Activated T-cell treated with anti-CD3 and anti-CD28 coated beads, Interleukin-2, amount 50 U/mL, for 4 hours (primary cell): ENCODE data around the gene TRPT1. TPM values are rescaled to one million over a fixed set of nuclear protein-coding genes. Genes with fewer than 3 reads are reported as not detected.

Experiments used
- ATAC-seq, 2 donors: fragments of 200-7000 bp; cut with Tn5 transposase; one replicate each; pipeline ENCODE4 v1.10.0; 2021
- DNase-seq: peaks from one replicate; pipeline ENCODE4 v3.0.0-alpha.2; 2020
- H3K27me3 Mint-ChIP-seq: one replicate; pipeline ENCODE4 v1.8.0; 2021; ENCODE audit warnings: low read depth, mixed read lengths
- H3K36me3 Mint-ChIP-seq: one replicate; pipeline ENCODE4 v1.8.0; 2022; ENCODE audit warnings: mixed read lengths; ENCODE audit not compliant: insufficient read depth
- H3K4me1 Mint-ChIP-seq: one replicate; pipeline ENCODE4 v1.8.0; 2021; ENCODE audit warnings: low read depth, mixed read lengths
- H3K4me3 Mint-ChIP-seq: one replicate; pipeline ENCODE4 v1.8.0; 2021; ENCODE audit warnings: mild to moderate bottlenecking, moderate library complexity, mixed read lengths
- H3K9me3 Mint-ChIP-seq: one replicate; pipeline ENCODE4 v1.8.0; 2021; ENCODE audit warnings: mixed read lengths
- total RNA-seq, 3 donors: library from RNA; stranded (reverse); gene quantifications; one replicate each; pipeline ENCODE4 v1.2.1, GENCODE V29; 2021

The TRPT1 gene
- total RNA-seq, 3 donors from 2014 or later, result 24.3 to 31.0 (median 28.6) TPM

DNA sequence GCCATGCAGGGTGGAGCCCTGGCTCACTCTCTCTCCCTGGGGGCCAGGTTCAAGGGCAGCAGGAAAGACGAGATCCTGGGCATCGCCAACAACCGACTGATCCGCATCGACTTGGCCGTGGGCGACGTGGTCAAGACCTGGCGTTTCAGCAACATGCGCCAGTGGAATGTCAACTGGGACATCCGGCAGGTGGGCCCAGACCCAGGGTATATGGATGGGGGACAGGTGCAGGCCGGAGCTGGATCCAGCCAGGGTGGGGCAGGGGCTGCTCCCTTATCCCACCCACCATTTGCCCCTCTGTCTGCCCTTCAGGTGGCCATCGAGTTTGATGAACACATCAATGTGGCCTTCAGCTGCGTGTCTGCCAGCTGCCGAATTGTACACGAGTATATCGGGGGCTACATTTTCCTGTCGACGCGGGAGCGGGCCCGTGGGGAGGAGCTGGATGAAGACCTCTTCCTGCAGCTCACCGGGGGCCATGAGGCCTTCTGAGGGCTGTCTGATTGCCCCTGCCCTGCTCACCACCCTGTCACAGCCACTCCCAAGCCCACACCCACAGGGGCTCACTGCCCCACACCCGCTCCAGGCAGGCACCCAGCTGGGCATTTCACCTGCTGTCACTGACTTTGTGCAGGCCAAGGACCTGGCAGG is 2.9 kb downstream of the TRPT1 start:
- H3K27me3 Mint-ChIP-seq, result no peaks in the 10 kb centered on the region
- no peak for ATAC-seq
- no peaks in the 10 kb centered on the region for H3K9me3 Mint-ChIP-seq
- H3K4me1 Mint-ChIP-seq, result peaks cover 21% of the 10 kb centered on the region
- no peak for DNase-seq
- peaks cover 5% of the 10 kb centered on the region for H3K36me3 Mint-ChIP-seq
- H3K4me3 Mint-ChIP-seq, result no peak overlapping the region

DNA sequence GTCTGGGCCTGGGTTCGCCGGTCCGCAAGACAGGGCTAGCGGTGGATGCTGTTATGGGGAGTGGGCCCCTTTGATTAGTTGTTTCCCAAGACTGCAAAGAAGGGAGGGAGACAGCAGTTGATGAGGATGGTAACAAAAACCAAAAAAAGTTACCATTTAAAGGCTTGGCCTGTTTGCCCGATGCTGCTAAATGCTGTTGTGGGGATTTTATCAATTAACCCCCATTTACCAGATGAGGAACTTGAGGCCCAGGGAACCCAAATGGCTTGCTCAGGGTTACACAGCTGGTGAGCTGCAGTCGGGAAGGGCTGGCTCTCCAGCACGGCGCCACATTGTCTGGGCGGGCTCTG is 3.4 kb downstream of the TRPT1 start:
- Mint-ChIP-seq H3K9me3 (no peaks in the 10 kb centered on the region), H3K36me3 (peaks cover 5% of the 10 kb centered on the region), H3K4me1 (peaks cover 19% of the 10 kb centered on the region), H3K27me3 (no peaks in the 10 kb centered on the region), H3K4me3 (no peak overlapping the region)
- DNase-seq, result no peak
- ATAC-seq, result no peak

DNA sequence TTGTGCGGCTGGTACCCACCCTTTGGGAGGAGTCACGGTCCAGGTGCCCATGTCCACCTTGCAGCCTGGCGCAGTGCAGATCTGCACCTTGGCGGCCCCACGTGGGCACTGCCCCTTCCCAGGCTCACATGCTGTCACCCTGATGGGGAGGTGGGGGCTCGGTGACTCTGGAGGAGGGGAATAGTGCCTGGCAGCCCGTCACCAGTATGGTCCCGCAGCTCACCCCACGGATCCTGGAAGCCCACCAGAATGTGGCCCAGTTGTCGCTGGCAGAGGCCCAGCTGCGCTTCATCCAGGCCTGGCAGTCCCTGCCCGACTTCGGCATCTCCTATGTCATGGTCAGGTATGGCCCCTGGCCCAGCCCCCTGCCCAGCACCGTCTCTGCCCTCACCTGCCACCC is 5.2 kb downstream of the TRPT1 start:
- Mint-ChIP-seq H3K4me3 (no peak overlapping the region), H3K4me1 (peaks cover 13% of the 10 kb centered on the region), H3K36me3 (peaks cover 9% of the 10 kb centered on the region), H3K27me3 (no peaks in the 10 kb centered on the region), H3K9me3 (no peaks in the 10 kb centered on the region)
- DNase-seq, result no peak
- no peak for ATAC-seq

DNA sequence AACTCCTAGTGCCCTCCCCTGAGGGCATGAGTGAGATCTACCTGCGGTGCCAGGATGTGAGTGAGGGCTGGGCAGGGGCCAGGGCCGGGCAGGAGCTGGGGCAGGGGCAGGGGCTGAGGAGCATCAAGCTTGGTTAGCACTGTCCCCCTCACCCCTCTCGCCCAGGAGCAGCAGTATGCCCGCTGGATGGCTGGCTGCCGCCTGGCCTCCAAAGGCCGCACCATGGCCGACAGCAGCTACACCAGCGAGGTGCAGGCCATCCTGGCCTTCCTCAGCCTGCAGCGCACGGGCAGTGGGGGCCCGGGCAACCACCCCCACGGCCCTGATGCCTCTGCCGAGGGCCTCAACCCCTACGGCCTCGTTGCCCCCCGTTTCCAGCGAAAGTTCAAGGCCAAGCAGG is 5.7 kb downstream of the TRPT1 start:
- H3K27me3 Mint-ChIP-seq, result no peaks in the 10 kb centered on the region
- ATAC-seq (no peak), DNase-seq (no peak)
- H3K9me3 Mint-ChIP-seq, result no peaks in the 10 kb centered on the region
- H3K4me3 Mint-ChIP-seq, result no peak overlapping the region
- peaks cover 9% of the 10 kb centered on the region for H3K36me3 Mint-ChIP-seq
- peaks cover 11% of the 10 kb centered on the region for H3K4me1 Mint-ChIP-seq

DNA sequence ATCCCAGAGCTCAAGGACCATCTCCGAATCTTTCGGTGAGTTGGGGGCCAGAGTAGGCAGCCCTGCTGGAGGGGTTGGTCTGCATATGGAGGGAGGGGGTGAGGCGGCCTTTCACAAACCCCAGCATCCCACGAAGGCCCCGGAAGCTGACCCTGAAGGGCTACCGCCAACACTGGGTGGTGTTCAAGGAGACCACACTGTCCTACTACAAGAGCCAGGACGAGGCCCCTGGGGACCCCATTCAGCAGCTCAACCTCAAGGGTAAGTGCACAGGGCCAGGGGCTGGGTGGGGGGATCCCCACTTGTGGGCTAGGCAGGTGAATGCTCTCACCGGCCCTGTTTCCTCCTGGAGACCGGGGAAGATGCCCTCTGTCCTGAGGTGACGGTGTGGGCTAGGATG is 6.2 kb downstream of the TRPT1 start:
- Mint-ChIP-seq H3K4me1 (peaks cover 10% of the 10 kb centered on the region), H3K9me3 (no peaks in the 10 kb centered on the region), H3K27me3 (no peaks in the 10 kb centered on the region), H3K4me3 (no peak overlapping the region), H3K36me3 (peaks cover 14% of the 10 kb centered on the region)
- DNase-seq (no peak), ATAC-seq (no peak)

DNA sequence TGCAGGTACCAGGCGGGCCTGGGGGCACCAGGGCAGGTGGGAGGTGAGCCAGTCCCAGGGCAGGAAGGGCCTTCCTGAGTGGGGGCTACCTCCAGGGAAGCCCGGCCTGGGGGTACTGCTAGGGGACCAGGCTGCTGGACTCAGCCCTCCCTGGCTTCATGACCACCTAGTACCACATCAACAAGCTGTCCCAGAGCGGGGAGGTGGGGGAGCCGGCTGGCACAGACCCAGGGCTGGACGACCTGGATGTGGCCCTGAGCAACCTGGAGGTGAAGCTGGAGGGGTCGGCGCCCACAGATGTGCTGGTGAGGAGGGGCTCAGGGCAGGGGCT is 6.7 kb downstream of the TRPT1 start:
- peaks cover 14% of the 10 kb centered on the region for H3K36me3 Mint-ChIP-seq
- no peak for DNase-seq
- no peak for ATAC-seq

DNA sequence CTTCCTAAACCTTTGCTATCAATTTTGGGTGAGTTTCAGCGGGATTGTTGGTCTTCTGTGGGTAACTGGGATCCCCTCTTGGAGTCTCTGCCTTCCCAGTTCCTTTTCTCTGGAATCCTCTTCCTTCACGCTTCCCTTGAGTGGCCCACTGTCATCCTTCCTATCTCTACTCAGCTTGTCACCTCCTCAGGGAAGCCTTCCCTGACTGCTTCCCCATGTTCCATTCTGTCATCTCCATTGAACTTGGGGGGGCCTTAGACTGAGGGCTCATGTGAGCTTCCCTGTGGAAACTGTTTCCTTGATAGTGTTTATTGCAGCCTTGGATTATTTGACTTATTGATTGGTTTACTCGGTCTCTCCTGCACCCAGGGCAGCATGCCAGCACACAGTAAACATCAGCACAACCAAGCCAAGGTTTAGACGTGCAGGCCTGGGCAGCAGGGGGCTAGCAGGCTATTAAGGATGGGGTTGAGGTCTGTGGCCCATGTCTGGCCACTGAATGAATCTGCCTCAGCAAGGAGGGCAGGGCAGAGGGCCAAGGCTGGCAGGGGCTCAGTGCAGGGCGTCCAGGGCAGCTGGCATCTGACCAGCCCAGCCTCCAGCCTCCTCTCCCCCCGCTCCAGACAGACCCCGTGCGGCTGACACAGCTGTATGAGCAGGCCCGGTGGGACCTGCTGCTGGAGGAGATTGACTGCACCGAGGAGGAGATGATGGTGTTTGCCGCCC is 7.2 kb downstream of the TRPT1 start:
- Mint-ChIP-seq H3K9me3 (no peaks in the 10 kb centered on the region), H3K27me3 (no peaks in the 10 kb centered on the region), H3K4me3 (no peak overlapping the region), H3K4me1 (peaks cover 11% of the 10 kb centered on the region), H3K36me3 (peaks cover 15% of the 10 kb centered on the region)
- ATAC-seq, result no peak
- no peak for DNase-seq

More for the DNA sequence above, 6.7 kb downstream of the TRPT1 start:
- H3K4me3 Mint-ChIP-seq, result no peak overlapping the region
- no peaks in the 10 kb centered on the region for H3K27me3 Mint-ChIP-seq
- no peaks in the 10 kb centered on the region for H3K9me3 Mint-ChIP-seq
- peaks cover 11% of the 10 kb centered on the region for H3K4me1 Mint-ChIP-seq

DNA sequence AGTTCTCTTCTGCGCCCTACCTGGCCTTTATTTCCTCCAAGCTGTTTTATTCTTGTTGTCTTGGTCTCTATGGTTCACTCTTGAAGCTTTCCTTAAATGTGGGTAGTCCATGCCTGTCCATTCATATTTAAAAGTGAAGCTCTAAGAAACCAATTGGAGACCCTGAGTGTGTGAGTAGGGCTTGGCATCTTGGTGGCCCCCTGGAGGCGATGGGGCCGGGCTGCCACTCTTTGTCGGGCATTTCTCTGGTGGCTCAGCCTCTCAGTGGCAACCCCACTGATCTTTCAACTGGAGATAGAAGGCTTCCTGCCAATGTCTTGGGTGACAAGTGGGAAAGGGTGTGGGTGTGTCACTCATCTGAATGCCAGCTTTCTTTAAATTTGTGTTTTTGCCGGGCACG is 9.1 kb downstream of the TRPT1 start:
- H3K36me3 Mint-ChIP-seq, result peaks cover 23% of the 10 kb centered on the region
- DNase-seq, result no peak
- H3K4me3 Mint-ChIP-seq, result no peak overlapping the region

DNA sequence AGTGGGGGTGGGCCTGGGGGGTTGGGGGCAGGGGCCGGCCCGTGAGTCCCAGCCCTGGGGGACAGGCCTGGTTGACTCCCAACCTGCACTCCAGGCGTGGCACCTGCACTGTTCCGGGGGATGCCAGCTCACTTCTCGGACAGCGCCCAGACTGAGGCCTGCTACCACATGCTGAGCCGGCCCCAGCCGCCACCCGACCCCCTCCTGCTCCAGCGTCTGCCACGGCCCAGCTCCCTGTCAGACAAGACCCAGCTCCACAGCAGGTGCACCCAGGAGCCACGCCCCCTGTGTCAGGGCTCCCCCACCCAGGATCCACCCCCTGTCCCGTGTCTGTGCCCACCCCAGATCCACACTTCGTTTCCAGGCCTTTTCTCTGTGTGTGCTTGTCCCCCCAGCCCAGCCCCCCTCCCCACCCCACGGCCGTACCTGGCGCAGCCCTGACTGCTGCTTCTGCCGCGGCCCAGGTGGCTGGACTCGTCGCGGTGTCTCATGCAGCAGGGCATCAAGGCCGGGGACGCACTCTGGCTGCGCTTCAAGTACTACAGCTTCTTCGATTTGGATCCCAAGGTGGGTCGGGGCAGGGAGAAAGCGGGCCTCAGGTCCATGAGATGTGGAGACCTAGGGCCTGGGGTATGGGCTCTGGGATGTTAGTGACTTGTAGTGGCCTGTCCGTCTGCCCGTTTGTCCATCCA is 14.7 kb downstream of the TRPT1 start:
- H3K4me3 Mint-ChIP-seq, result no peak overlapping the region
- H3K27me3 Mint-ChIP-seq, result no peaks in the 10 kb centered on the region
- peaks cover 28% of the 10 kb centered on the region for H3K4me1 Mint-ChIP-seq
- no peak for ATAC-seq
- H3K36me3 Mint-ChIP-seq, result peaks cover 33% of the 10 kb centered on the region
- no peak for DNase-seq
- no peaks in the 10 kb centered on the region for H3K9me3 Mint-ChIP-seq

More for the DNA sequence above, 9.1 kb downstream of the TRPT1 start:
- ATAC-seq, result no peak
- Mint-ChIP-seq H3K9me3 (no peaks in the 10 kb centered on the region), H3K4me1 (peaks cover 16% of the 10 kb centered on the region), H3K27me3 (no peaks in the 10 kb centered on the region)

DNA sequence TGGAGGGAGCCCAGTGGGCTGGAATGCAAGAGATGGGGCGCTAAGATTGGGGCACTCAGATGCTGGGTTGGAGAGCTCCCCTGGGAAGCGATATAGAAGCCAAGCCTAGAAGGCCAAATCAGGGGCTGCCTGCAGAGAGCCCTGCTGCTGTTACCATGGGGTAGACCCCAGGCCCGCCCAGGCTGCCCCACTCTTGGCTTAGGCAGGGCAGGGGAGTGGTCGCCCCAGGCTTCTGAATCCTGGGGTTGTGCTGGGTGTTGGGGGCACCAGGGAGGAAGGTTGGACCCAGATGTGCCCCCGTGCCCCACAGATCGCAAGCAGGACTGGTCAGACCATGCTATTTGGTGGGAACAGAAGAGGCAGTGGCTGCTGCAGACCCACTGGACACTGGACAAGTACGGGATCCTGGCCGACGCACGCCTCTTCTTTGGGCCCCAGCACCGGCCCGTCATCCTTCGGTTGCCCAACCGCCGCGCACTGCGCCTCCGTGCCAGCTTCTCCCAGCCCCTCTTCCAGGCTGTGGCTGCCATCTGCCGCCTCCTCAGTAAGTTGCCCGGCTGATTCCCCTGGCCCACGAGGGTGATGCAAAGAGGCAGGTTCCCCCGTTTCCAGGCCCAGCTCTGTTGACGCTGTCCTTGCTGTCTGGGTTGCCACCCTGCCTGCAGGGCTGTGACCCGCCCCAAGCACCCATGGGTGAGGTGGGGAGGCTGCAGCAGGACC is 15.5 kb downstream of the TRPT1 start:
- no peak for DNase-seq
- H3K4me3 Mint-ChIP-seq, result no peak overlapping the region
- no peak for ATAC-seq
- H3K27me3 Mint-ChIP-seq, result no peaks in the 10 kb centered on the region
- H3K36me3 Mint-ChIP-seq, result peaks cover 33% of the 10 kb centered on the region
- H3K9me3 Mint-ChIP-seq, result no peaks in the 10 kb centered on the region
- peaks cover 36% of the 10 kb centered on the region for H3K4me1 Mint-ChIP-seq

DNA sequence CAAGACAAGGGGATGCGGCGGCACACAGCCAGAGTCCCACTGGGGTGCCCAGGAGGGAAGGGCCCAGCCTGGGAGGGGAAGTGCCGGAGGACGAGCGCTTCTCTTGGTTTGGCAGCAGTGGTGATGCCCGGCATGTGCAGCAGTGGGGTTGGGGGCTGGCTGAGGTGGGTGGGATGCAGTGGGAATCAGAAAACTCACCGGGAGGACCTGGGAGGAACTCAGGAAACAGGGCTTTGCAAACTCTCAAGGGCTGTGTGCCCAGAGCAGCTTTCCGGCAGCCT is 16.5 kb downstream of the TRPT1 start:
- Mint-ChIP-seq H3K9me3 (no peaks in the 10 kb centered on the region), H3K4me3 (no peak overlapping the region), H3K36me3 (peaks cover 31% of the 10 kb centered on the region), H3K27me3 (no peaks in the 10 kb centered on the region), H3K4me1 (peaks cover 36% of the 10 kb centered on the region)
- ATAC-seq (no peak), DNase-seq (no peak)

DNA sequence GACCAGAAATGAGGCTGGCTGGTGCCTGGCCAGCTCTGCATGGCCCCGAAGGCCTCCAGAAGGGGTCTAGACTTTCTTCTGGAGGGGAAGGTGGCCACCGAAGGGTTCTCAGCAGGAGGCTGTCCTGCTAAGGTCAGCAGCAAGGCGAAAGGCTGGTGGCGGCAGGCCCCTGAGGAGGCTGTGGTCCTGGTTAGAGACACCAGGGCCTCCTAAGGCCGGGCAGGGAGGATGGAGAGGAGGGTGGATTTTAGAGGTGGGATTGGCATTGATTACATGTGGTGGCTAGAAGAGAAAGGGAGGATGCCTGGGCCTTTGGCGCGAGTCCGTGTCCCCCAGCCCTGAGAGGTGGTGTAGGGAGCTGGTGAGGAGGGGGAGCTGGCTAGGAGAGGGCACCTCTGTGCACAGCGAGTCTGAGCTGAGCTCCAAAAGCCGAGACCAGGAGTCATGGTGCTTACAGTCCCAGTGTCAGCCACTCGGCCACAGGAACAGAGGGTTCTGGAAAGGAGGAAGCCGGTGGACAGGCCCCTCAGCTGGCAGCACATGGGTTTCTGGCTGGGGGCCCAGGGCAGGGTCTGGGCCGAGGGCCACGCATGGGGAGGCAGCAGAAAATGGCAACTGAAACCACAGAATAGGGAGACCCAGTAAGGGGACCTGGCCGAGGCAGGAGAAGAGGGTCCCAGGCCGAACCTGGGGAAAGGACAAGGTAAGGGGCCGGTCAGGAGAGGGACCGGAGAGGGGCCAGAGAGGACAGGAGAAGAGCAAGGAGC is 17.0 kb downstream of the TRPT1 start:
- Mint-ChIP-seq H3K27me3 (no peaks in the 10 kb centered on the region), H3K4me3 (peak overlapping the region; percentile 96), H3K36me3 (peaks cover 36% of the 10 kb centered on the region), H3K4me1 (peaks cover 42% of the 10 kb centered on the region), H3K9me3 (no peaks in the 10 kb centered on the region)
- no peak for ATAC-seq
- DNase-seq, result no peak

DNA sequence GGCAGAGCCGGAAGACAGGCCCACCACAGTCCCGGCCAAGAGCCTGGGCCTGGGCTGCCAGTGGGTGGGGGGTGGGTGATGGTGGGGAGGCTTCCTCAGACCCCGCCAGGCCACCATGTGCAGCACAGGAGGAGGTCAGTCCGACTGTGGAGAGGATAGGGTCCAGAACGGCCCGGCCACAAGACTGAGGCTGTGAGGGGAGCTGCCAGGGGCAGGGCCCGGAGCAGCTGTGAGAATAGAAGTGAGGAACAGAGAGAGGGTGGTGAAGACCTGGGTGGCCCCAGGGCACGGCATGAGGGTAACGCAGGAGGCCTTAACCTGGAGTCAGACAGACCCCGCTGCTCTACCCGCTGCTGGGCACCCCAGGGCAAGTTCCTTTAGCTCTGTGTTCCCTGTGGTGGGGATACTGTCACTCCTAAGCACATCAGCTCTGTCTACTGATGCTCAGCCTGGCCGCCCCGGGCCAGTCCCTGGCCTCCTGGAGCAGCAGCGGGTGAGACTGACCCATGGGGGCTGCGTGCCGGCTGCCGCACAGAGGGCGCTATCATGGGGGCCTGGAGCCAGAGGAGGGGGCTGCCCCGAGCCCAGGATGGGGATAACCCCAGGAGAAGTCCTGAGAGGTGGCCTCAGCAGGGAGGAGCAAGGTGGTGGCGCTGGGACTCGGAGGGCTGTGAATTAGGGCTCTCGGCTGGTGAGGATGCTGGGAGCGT is 17.7 kb downstream of the TRPT1 start:
- Mint-ChIP-seq H3K4me3 (peak overlapping the region; percentile 96), H3K27me3 (no peaks in the 10 kb centered on the region), H3K4me1 (peaks cover 44% of the 10 kb centered on the region), H3K36me3 (peaks cover 39% of the 10 kb centered on the region), H3K9me3 (no peaks in the 10 kb centered on the region)
- no peak for DNase-seq
- ATAC-seq, result no peak
